GM12864 (cell line): ENCODE measurements around the gene CDK19.

Source experiments
- DNase-seq: peaks from one replicate; pipeline ENCODE4 v3.0.0-alpha.2; 2011; ENCODE audit warnings: low read depth
- H3K4me3 ChIP-seq: 2 replicates; pipeline ENCODE4 v1.5.1; 2011; ENCODE audit warnings: mild to moderate bottlenecking, low read depth, low read length, control low read depth
- CTCF ChIP-seq: IDR thresholded peaks from 2 replicates; pipeline ENCODE4 v1.5.1; 2011; ENCODE audit warnings: low read depth, mild to moderate bottlenecking, moderate library complexity, low read length, control low read depth, inconsistent platforms; ENCODE audit errors: missing control alignments

Gene CDK19

GRCh38 chr6:110800196-110800838 is 15.0 kb downstream of the CDK19 start:
- no peak overlapping the region for H3K4me3 ChIP-seq
- no peak for TF ChIP-seq CTCF
- DNase-seq: no peak

GRCh38 chr6:110799655-110800054 is 15.6 kb downstream of the CDK19 start:
- no peak overlapping the region for H3K4me3 ChIP-seq
- TF ChIP-seq CTCF: no peak
- no peak for DNase-seq

- TF ChIP-seq CTCF: no peak
- no peak for DNase-seq
- no peak overlapping the region for H3K4me3 ChIP-seq
These were observed 16.1 kb downstream of the CDK19 start for GRCh38 chr6:110799189-110799588.

- H3K4me3 ChIP-seq: no peak overlapping the region
- no peak for DNase-seq
- no peak for TF ChIP-seq CTCF
These were observed 20.0 kb downstream of the CDK19 start for GRCh38 chr6:110795271-110795670.

- H3K4me3 ChIP-seq: no peak overlapping the region
- no peak for TF ChIP-seq CTCF
- no peak for DNase-seq
These were observed 28.6 kb downstream of the CDK19 start for GRCh38 chr6:110786696-110787095.

GRCh38 chr6:110786271-110786670 is 29.0 kb downstream of the CDK19 start:
- no peak overlapping the region for H3K4me3 ChIP-seq
- no peak for DNase-seq
- TF ChIP-seq CTCF: no peak

GRCh38 chr6:110784610-110784979 is 30.7 kb downstream of the CDK19 start:
- no peak for TF ChIP-seq CTCF
- H3K4me3 ChIP-seq: no peak overlapping the region
- DNase-seq: no peak
